ENCODE data around the gene ATP9A.

Gene ATP9A

GRCh38 chr20:51635680-51636079 lies 132.5 kb downstream of the ATP9A start:
- no peak overlapping the region for H2AFZ ChIP-seq (ENCODE audit: low read depth)
- no peak overlapping the region for H3K4me3 ChIP-seq (IDR thresholded peaks at IDR 0.05; ENCODE audit: insufficient read depth, low read depth, low read length)
- H4K20me1 ChIP-seq (ENCODE audit: insufficient read depth) = no peaks in the 10 kb centered on the region
- H3K79me2 ChIP-seq (ENCODE audit: insufficient read depth, low read depth) = no peaks in the 10 kb centered on the region
- no peaks in the 10 kb centered on the region for H3K36me3 ChIP-seq (ENCODE audit: insufficient read depth)
- no peak overlapping the region for H3K27ac ChIP-seq
- H3K9ac ChIP-seq = no peak overlapping the region
- TF ChIP-seq CTCF (conservative IDR thresholded peaks at IDR 0.05; ENCODE audit: low read depth, low read length) = no peak
- H3K4me1 ChIP-seq (ENCODE audit: low read depth, poor library complexity, severe bottlenecking) = no peaks in the 10 kb centered on the region
- no peaks in the 10 kb centered on the region for H3K27me3 ChIP-seq (ENCODE audit: insufficient read depth, low read depth)
- no peak overlapping the region for H3K4me2 ChIP-seq

- Histone ChIP-seq H3K4me1 (ENCODE audit: low read depth, poor library complexity, severe bottlenecking) (no peaks in the 10 kb centered on the region), H3K4me3 (IDR thresholded peaks at IDR 0.05; ENCODE audit: insufficient read depth, low read depth, low read length) (no peak overlapping the region), H3K9ac (no peak overlapping the region), H3K27me3 (ENCODE audit: insufficient read depth, low read depth) (no peaks in the 10 kb centered on the region), H4K20me1 (ENCODE audit: insufficient read depth) (no peaks in the 10 kb centered on the region), H3K36me3 (ENCODE audit: insufficient read depth) (no peaks in the 10 kb centered on the region), H3K4me2 (no peak overlapping the region), H3K79me2 (ENCODE audit: insufficient read depth, low read depth) (no peaks in the 10 kb centered on the region), H3K27ac (no peak overlapping the region), H2AFZ (ENCODE audit: low read depth) (no peak overlapping the region)
- TF ChIP-seq CTCF (conservative IDR thresholded peaks at IDR 0.05; ENCODE audit: low read depth, low read length) = no peak
These were observed 133.3 kb downstream of the ATP9A start for GRCh38 chr20:51634877-51635276.

GRCh38 chr20:51634257-51634656 lies 133.9 kb downstream of the ATP9A start:
- H4K20me1 ChIP-seq (ENCODE audit: insufficient read depth) = no peaks in the 10 kb centered on the region
- H3K4me1 ChIP-seq (ENCODE audit: low read depth, poor library complexity, severe bottlenecking) = no peaks in the 10 kb centered on the region
- no peak for TF ChIP-seq CTCF (conservative IDR thresholded peaks at IDR 0.05; ENCODE audit: low read depth, low read length)
- H3K27ac ChIP-seq = no peak overlapping the region
- H3K79me2 ChIP-seq (ENCODE audit: insufficient read depth, low read depth) = no peaks in the 10 kb centered on the region
- H3K27me3 ChIP-seq (ENCODE audit: insufficient read depth, low read depth) = no peaks in the 10 kb centered on the region
- no peak overlapping the region for H3K9ac ChIP-seq
- H2AFZ ChIP-seq (ENCODE audit: low read depth) = no peak overlapping the region
- H3K36me3 ChIP-seq (ENCODE audit: insufficient read depth) = no peaks in the 10 kb centered on the region
- no peak overlapping the region for H3K4me2 ChIP-seq
- H3K4me3 ChIP-seq (IDR thresholded peaks at IDR 0.05; ENCODE audit: insufficient read depth, low read depth, low read length) = no peak overlapping the region

- TF ChIP-seq CTCF (conservative IDR thresholded peaks at IDR 0.05; ENCODE audit: low read depth, low read length) = no peak
- no peaks in the 10 kb centered on the region for H3K4me1 ChIP-seq (ENCODE audit: low read depth, poor library complexity, severe bottlenecking)
- no peaks in the 10 kb centered on the region for H3K36me3 ChIP-seq (ENCODE audit: insufficient read depth)
- H2AFZ ChIP-seq (ENCODE audit: low read depth) = no peak overlapping the region
- no peaks in the 10 kb centered on the region for H3K79me2 ChIP-seq (ENCODE audit: insufficient read depth, low read depth)
- no peak overlapping the region for H3K4me3 ChIP-seq (IDR thresholded peaks at IDR 0.05; ENCODE audit: insufficient read depth, low read depth, low read length)
- H3K4me2 ChIP-seq = no peak overlapping the region
- no peak overlapping the region for H3K9ac ChIP-seq
- H4K20me1 ChIP-seq (ENCODE audit: insufficient read depth) = no peaks in the 10 kb centered on the region
- H3K27ac ChIP-seq = no peak overlapping the region
- no peaks in the 10 kb centered on the region for H3K27me3 ChIP-seq (ENCODE audit: insufficient read depth, low read depth)
These were observed 134.8 kb downstream of the ATP9A start for GRCh38 chr20:51633430-51633829.

DNA sequence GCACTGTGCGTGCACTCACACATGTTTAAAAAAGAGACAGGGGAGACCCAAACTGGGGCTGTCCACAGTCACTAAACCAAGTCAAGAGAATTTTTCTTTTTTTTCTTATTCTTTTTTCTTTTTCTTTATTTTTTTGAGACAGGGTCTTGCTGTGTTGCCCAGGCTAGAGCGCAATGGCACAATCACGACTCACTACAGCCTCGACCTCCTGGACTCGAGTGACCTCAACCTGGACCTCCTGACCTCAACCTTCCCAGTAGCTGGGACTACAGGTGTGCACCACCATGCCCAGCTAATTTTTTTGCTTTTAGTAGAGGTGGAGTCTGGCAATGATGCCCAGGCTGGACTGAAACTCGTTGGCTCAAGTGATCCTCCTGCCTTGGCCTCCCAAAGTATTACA lies 136.2 kb downstream of the ATP9A start:
- no peak overlapping the region for H2AFZ ChIP-seq (ENCODE audit: low read depth)
- H4K20me1 ChIP-seq (ENCODE audit: insufficient read depth) = no peaks in the 10 kb centered on the region
- no peaks in the 10 kb centered on the region for H3K79me2 ChIP-seq (ENCODE audit: insufficient read depth, low read depth)
- no peak overlapping the region for H3K4me3 ChIP-seq (IDR thresholded peaks at IDR 0.05; ENCODE audit: insufficient read depth, low read depth, low read length)
- H3K9ac ChIP-seq = no peak overlapping the region
- H3K4me1 ChIP-seq (ENCODE audit: low read depth, poor library complexity, severe bottlenecking) = no peaks in the 10 kb centered on the region
- no peak overlapping the region for H3K4me2 ChIP-seq
- H3K27ac ChIP-seq = no peak overlapping the region
- no peaks in the 10 kb centered on the region for H3K27me3 ChIP-seq (ENCODE audit: insufficient read depth, low read depth)
- H3K36me3 ChIP-seq (ENCODE audit: insufficient read depth) = no peaks in the 10 kb centered on the region
- no peak for TF ChIP-seq CTCF (conservative IDR thresholded peaks at IDR 0.05; ENCODE audit: low read depth, low read length)

All from KMS-11 (cell line).